K562 (cell line): ENCODE data around the gene CENPP. TPM values are rescaled to one million over a fixed set of nuclear protein-coding genes. Genes with fewer than 3 reads are reported as not detected.

Source experiments
- ATAC-seq: fragments of 200-7000 bp; cut with Tn5 transposase; 3 replicates; pipeline ENCODE4 v1.9.1; 2020; ENCODE audit warnings: moderate library complexity
- BruUV-seq: library from RNA; stranded (reverse); fragments of 400-500 nt; replicated peaks from 2 replicates; lab custom pipeline; 2021; lab: Mats Ljungman, UMichigan
- CTCF ChIA-PET: fragments of 300-600 bp; formaldehyde crosslinking; extraction: SDS; loops from one replicate; lab custom pipeline; 2021; ENCODE audit warnings: low intra/inter-chr PET ratio; lab: Yijun Ruan, JAX
- POLR2A ChIA-PET: fragments of 300-600, 350-650 bp; sonication (Branson Sonifier 250); formaldehyde crosslinking; extraction: SDS; loops from one replicate; lab custom pipeline; 2021; ENCODE audit warnings: antibody characterized with exemption, inconsistent platforms; lab: Yijun Ruan, JAX
- DNase-seq, 4 experiments: peaks; one replicate each; pipeline versions ENCODE4 v3.0.0 to v3.0.0-alpha.2; 2011 to 2018; ENCODE audit warnings: low spot score in 3 of 4, mixed read lengths in 3 of 4; ENCODE audit errors: extremely low read depth in 1 of 4
- FAIRE-seq: peaks from 2 replicates; lab custom pipeline; 2011; peaks lifted over from hg19 to GRCh38; lab: Jason Lieb, UNC
- H2AFZ ChIP-seq: 2 replicates; pipeline ENCODE4 v1.6.0; 2011; ENCODE audit warnings: low read depth, low read length, control low read depth, inconsistent platforms
- H3K27ac ChIP-seq: fragments of 200-600 bp; 3 replicates; pipeline ENCODE4 v1.8.0; 2011; ENCODE audit warnings: low read depth, mild to moderate bottlenecking, control low read depth, inconsistent platforms, low read length, moderate library complexity, mixed read lengths; ENCODE audit errors: extremely low read depth
- H3K27me3 ChIP-seq, 2 experiments: fragments of 300-600 bp in 1 of 2; 2 replicates in 1 of 2; 3 replicates in 1 of 2; pipeline versions ENCODE4 v1.6.0 to v1.8.0; 2011; ENCODE audit warnings: inconsistent platforms in 2 of 2, low read length in 2 of 2, mild to moderate bottlenecking in 1 of 2, mixed read lengths in 1 of 2, moderate library complexity in 1 of 2; ENCODE audit not compliant: control insufficient read depth in 2 of 2, insufficient read depth in 2 of 2
- H3K36me3 ChIP-seq: fragments of 300-600 bp; 3 replicates; pipeline ENCODE4 v1.8.0; 2011; ENCODE audit warnings: mild to moderate bottlenecking, low read length, inconsistent platforms; ENCODE audit not compliant: control insufficient read depth, insufficient read depth
- H3K4me1 ChIP-seq, 2 experiments: fragments of 200-600 bp in 1 of 2; replicated peaks in 1 of 2; 2 replicates in 1 of 2; 3 replicates in 1 of 2; pipeline versions ENCODE4 v1.5.1 to v1.8.0; 2011; ENCODE audit warnings: inconsistent platforms in 2 of 2, low read length in 2 of 2, mild to moderate bottlenecking in 1 of 2, mixed read lengths in 1 of 2, moderate library complexity in 1 of 2; ENCODE audit not compliant: control insufficient read depth in 2 of 2, insufficient read depth in 2 of 2
- H3K4me2 ChIP-seq: 2 replicates; pipeline ENCODE4 v1.6.1; 2011; ENCODE audit warnings: low read length, control low read depth, inconsistent platforms, mixed read lengths; ENCODE audit not compliant: insufficient read depth
- H3K4me3 ChIP-seq: fragments of 200-600 bp; sonication (generic), shearing (Covaris generic); 2 replicates; pipeline ENCODE4 v1.5.1; 2016; ENCODE audit warnings: control low read depth, inconsistent platforms
- H3K79me2 ChIP-seq: fragments of 200-600 bp; 3 replicates; pipeline ENCODE4 v1.8.0; 2011; ENCODE audit warnings: low read length, inconsistent platforms; ENCODE audit not compliant: control insufficient read depth, insufficient read depth
- H3K9ac ChIP-seq, 2 experiments: 2 replicates each; pipeline versions ENCODE4 v1.6.0 to v1.6.1; 2011; ENCODE audit warnings: low read depth in 2 of 2, low read length in 2 of 2, control low read depth in 1 of 2, inconsistent platforms in 1 of 2, mild to moderate bottlenecking in 1 of 2, mixed read lengths in 1 of 2; ENCODE audit not compliant: insufficient read depth in 1 of 2
- H3K9me1 ChIP-seq: one replicate; pipeline ENCODE4 v1.6.0; 2011; ENCODE audit warnings: inconsistent platforms, mild to moderate bottlenecking, low read length, moderate library complexity; ENCODE audit not compliant: control insufficient read depth, insufficient read depth
- H3K9me3 ChIP-seq: replicated peaks from 2 replicates; pipeline ENCODE4 v1.5.1; 2011; ENCODE audit warnings: low read depth, low read length, inconsistent platforms; ENCODE audit not compliant: control insufficient read depth, insufficient read depth
- H4K20me1 ChIP-seq: replicated peaks from 2 replicates; pipeline ENCODE4 v1.6.1; 2011; ENCODE audit warnings: low read length, inconsistent platforms, mixed read lengths; ENCODE audit not compliant: control insufficient read depth, insufficient read depth
- ZBTB2 ChIP-seq: fragments of 450-650 bp; IDR thresholded peaks from 2 replicates; pipeline ENCODE4 v1.6.1; 2016; ENCODE audit warnings: antibody characterized with exemption
- ZNF561 ChIP-seq: fragments of 450-650 bp; formaldehyde crosslinking; conservative IDR thresholded peaks from 2 replicates; pipeline ENCODE4 v1.4.0; 2020; ENCODE audit warnings: mild to moderate bottlenecking, moderate library complexity
- WGBS: fragments of 100-300 bp; shearing (Covaris generic); methylation state at CpG from one replicate; pipeline ENCODE4 v1.1.6; 2016; ENCODE audit warnings: low coverage, mixed read lengths; ENCODE audit not compliant: insufficient coverage; ENCODE audit errors: missing lambda C conversion rate; 5-methylcytosine and 5-hydroxymethylcytosine counted together
- in situ Hi-C: fragments of 300-500 bp; cut with MboI; formaldehyde crosslinking; loops from 4 replicates; pipeline ENCODE4 v1.15.0; 2018; ENCODE audit warnings: inconsistent platforms, mixed read lengths
- intact Hi-C: fragments of 100-400 bp; cut with micrococcal nuclease; formaldehyde crosslinking; loops from 2 replicates; pipeline ENCODE4 v1.14.2; 2022
- polyA plus RNA-seq, 8 experiments: library from polyadenylated mRNA; depleted of rRNA in 4 of 8; stranded (reverse) in 5 of 8; unstranded in 3 of 8; fragments of >200 nt; fragmentation: Nextera tagmentation in 2 of 8; fragmentation: Illumina TruSeq in 1 of 8; extraction: Ambion mirVana in 2 of 8; extraction: Trizol in 1 of 8; gene quantifications; 2 replicates each; pipeline versions ENCODE4 v1.2.1 to v1.2.3, GENCODE V29; 2011 to 2014; ENCODE audit warnings: inconsistent platforms in 1 of 8, missing spikeins in 1 of 8
- total RNA-seq, 7 experiments: library from RNA; depleted of rRNA in 6 of 7; stranded (reverse); fragments of >200 nt in 6 of 7; fragmentation: Illumina TruSeq in 2 of 7; extraction: Trizol in 2 of 7; gene quantifications; 2 replicates each; pipeline versions ENCODE4 v1.2.1 to v1.2.3, GENCODE V29; 2011 to 2021; ENCODE audit warnings: low replicate concordance in 1 of 7

The CENPP gene
- total and polyA plus RNA-seq, 9 of the 15 experiments (the other 6 are each of a cell fraction or from before 2014, with no cell fraction given), result 8.0 to 28.5 (median 17.9) TPM

GRCh38 chr9:92632641-92633040 lies 306.9 kb downstream of the CENPP start:
- Histone ChIP-seq H3K4me3 (no peak overlapping the region), H3K9me1 (no peaks in the 10 kb centered on the region), H3K27ac (no peak overlapping the region), H3K9me3 (no peaks in the 10 kb centered on the region), H4K20me1 (no peaks in the 10 kb centered on the region), H3K4me2 (no peak overlapping the region), H3K36me3 (peaks cover 56% of the 10 kb centered on the region), H3K4me1 (peaks cover 0 to 5% of the 10 kb centered on the region in 2 experiments; a peak in 1 of 5 replicates), H3K9ac (no peak overlapping the region), H3K79me2 (no peaks in the 10 kb centered on the region), H2AFZ (no peak overlapping the region), H3K27me3 (no peaks in the 10 kb centered on the region)
- no peak for DNase-seq
- FAIRE-seq, result no peak
- ChIA-PET POLR2A (no interaction called here), CTCF (no interaction called here)
- intact Hi-C loops (loop anchor here (5.0 to 10.0 kb wide), 2 partner anchors 162 to 290 kb away; no protein-coding TSS in a partner anchor), in situ Hi-C loops (loop anchor here (10.0 kb wide), 1 partner anchor 308 kb away; the partner anchor contains the start of genes CENPP and NOL8)
- ATAC-seq, result no peak
- 96% methylated on average over 4 of the region's 5 CpGs for WGBS
- BruUV-seq, result no TSS peak
- TF ChIP-seq ZBTB2 (no peak), ZNF561 (no peak)
